ENCODE data around the gene GABPA.
"Not testable (repeated sequence)": the region's sequence is repeated elsewhere in the genome, so short reads cannot be mapped to it uniquely, and the experiment has no call there.

GABPA gene

GRCh38 chr21:25734904-25735645, at the start of gene GABPA, which contains the start of gene ATP5PF:
TSS of gene GABPA (plus strand) at chr21:25734972. CDS start at chr21:25741599, 6,627 bp downstream.
TSS of gene ATP5PF (minus strand) at chr21:25734904. CDS start at chr21:25729794, 5,110 bp downstream.
- DNase-seq, result peak; percentile 97 to 98

GRCh38 chr21:25687787-25688186, 47.0 kb upstream of the GABPA start:
- DNase-seq, result no peak

- DNase-seq, result no peak
These were observed 46.3 kb upstream of the GABPA start for GRCh38 chr21:25688275-25689155.

GRCh38 chr21:25689226-25689625, 45.5 kb upstream of the GABPA start:
- DNase-seq, result no peak

GRCh38 chr21:25691976-25692375, 42.8 kb upstream of the GABPA start:
- DNase-seq, result no peak

GRCh38 chr21:25695461-25695860, 39.3 kb upstream of the GABPA start:
- DNase-seq, result not testable (repeated sequence)

- DNase-seq, result no peak
These were observed 34.0 kb upstream of the GABPA start for GRCh38 chr21:25700741-25701140.

GRCh38 chr21:25701529-25701928, 33.2 kb upstream of the GABPA start:
- DNase-seq, result no peak

GRCh38 chr21:25708467-25709065, 26.2 kb upstream of the GABPA start:
- DNase-seq, result peak; percentile 27 to 58

GRCh38 chr21:25709684-25710265, 25.0 kb upstream of the GABPA start:
- DNase-seq, result no peak

GRCh38 chr21:25710550-25710949, 24.2 kb upstream of the GABPA start:
- DNase-seq, result no peak

GRCh38 chr21:25714066-25714465, 20.7 kb upstream of the GABPA start:
- DNase-seq, result not testable (repeated sequence)

GRCh38 chr21:25717491-25718147, 17.2 kb upstream of the GABPA start:
- no peak for DNase-seq

GRCh38 chr21:25721987-25722386, 12.8 kb upstream of the GABPA start:
- DNase-seq, result no peak

- DNase-seq, result peak in 1 of 2 donors; percentile 7
These were observed 12.1 kb upstream of the GABPA start for GRCh38 chr21:25722631-25723030.

GRCh38 chr21:25732091-25732760, 2.5 kb upstream of the GABPA start:
- no peak for DNase-seq

- peak in 1 of 2 donors; percentile 16 for DNase-seq
These were observed 716 bp upstream of the GABPA start for GRCh38 chr21:25733859-25734653.

GRCh38 chr21:25734654-25734903, 193 bp upstream of the GABPA start:
- DNase-seq, result no peak

- peak; percentile 73 to 77 for DNase-seq
These were observed 1.1 kb downstream of the GABPA start for GRCh38 chr21:25735646-25736597.

- DNase-seq, result no peak
These were observed 2.6 kb downstream of the GABPA start for GRCh38 chr21:25737421-25737820.

Measured in CD4-positive, alpha-beta T cell treated with Interleukin-1 beta for 1 hour (primary cell).